SKM-1 (cell line): ENCODE data around the gene HRH3.

ENCODE experiments used
- DNase-seq: peaks from one replicate; lab custom pipeline; 2025; ENCODE audit not compliant: unreplicated experiment; lab: John Stamatoyannopoulos, UW

HRH3 gene

DNA sequence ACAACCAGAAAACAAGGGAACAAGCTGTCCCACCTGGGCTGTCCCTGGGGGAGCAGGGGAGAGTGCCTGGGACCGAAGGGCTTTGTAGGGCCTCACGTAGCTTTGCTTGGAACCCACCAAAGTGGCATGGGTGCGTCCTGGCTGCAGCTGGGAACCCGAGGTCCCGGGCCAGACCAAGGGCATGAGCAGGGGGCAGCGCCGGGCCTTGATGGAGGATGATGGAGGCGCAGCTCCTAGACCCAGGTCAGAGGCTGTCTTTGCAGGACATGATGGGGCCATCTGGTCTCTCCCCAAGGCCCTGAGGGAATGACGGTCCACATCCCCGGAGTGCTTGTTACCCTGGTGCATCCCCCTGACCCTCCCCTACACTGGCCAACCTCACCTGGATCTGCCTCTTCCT, 10.6 kb upstream of the HRH3 start:
- DNase-seq, result no peak

- no peak for DNase-seq
Observed at GRCh38 chr20:62230276-62230675, 10.2 kb upstream of the HRH3 start.

- DNase-seq, result no peak
Observed at GRCh38 chr20:62229667-62230066, 9.6 kb upstream of the HRH3 start.

DNA sequence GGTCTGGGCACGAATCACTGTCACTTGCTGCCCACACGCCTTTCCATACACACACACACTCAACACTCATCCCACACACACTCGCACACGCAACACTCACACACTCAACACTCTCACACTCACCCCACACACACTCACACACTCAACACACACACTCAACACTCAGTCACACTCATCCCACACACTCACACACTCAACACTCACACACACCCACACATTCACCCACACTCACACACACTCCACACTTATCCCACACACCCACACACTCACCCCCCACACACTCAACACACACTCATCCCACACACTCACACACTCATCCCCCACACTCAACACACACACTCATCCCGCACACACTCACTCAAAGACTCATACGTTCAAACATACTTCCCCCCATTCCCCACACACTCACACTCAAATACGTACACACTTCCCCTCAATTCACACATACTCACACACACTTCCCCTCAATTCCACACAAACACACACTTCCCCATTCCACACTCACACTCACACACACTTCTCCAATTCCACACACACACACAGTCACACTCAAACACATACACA, 9.0 kb upstream of the HRH3 start:
- DNase-seq, result no peak

GRCh38 chr20:62227977-62228958, 8.2 kb upstream of the HRH3 start:
- DNase-seq, result no peak

DNA sequence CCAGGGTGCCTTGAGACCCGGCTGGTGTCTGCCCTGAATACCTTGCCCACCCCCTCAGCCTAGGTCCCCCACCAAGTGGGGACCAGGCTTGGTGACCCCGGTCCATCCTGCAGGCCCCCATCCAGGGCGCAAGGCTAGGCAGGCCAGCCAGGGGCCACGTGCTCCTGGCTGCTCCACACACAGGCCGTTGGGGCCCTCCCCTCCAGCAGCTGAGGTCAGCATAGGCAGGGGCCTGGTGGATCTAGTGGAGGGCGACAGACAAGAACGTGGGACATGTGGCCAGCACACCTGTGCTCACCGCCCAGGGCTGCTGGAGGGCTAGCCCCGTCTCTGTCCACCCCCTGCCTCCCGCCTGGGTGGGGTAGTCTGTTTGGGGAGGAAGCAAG, 7.5 kb upstream of the HRH3 start:
- DNase-seq, result no peak

DNA sequence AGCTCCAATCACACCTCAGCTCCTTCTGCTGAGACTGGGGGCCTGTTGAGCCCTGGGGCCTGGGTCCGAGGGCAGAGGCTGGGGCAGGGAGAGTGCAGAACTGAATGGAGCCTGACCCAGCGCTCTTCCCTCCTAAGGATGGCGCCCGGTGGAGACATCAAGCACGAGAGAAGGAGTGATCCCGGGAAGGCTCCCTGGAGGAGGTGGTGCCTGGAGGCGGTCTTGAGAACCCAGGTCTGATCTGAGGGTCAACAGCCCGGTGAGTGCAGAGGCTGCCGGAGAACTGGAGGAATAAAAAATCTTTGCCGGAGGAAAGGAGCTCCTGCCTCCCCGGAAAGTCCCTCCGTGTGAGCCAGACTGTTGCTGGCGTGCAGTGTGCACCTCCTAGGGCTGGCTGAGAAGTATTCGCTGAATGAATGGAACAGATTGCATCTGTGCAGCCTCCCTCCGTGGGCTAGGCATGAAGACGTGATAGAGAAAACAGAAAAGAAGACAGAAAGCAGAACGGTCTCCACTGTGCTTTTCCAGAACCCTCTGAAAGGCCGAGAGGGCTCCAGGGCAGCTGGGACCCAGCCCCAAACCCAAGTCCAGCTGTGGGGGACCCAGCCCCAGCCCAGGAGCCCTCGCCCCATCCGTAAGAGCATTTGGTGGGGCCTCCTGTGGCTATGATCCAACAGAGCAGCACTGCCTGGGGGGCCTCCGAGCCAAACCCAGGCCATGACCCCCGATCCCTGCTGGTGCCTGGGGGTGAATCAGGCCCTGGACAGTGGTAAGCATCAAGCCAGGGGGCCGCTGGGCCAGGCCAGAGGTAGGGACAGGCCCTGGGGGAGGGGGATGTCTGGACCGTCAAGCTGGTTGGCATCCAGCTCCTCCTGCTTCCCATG, 6.9 kb upstream of the HRH3 start:
- no peak for DNase-seq

- no peak for DNase-seq
Observed at GRCh38 chr20:62225820-62226635, 6.0 kb upstream of the HRH3 start.

DNA sequence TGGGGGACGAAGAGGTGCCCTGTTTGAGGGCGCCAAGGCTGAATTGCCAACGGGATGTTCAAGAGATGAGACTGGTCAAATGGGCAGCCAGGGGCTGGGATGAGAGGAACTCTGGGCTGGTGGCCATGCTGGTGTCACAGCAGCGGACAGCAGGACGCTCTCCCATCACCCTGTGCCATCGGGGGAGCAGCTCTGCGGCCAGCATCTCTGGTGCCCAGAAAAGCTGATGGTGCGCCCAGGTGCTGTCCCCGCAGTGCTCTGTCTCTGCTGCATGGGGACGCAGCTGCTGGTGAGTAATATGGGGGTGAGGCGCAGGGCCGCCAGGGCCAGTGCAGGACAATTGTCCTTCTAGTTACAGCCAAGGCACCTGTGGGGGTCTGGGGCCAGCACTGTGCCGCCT, 4.9 kb upstream of the HRH3 start:
- DNase-seq, result no peak

DNA sequence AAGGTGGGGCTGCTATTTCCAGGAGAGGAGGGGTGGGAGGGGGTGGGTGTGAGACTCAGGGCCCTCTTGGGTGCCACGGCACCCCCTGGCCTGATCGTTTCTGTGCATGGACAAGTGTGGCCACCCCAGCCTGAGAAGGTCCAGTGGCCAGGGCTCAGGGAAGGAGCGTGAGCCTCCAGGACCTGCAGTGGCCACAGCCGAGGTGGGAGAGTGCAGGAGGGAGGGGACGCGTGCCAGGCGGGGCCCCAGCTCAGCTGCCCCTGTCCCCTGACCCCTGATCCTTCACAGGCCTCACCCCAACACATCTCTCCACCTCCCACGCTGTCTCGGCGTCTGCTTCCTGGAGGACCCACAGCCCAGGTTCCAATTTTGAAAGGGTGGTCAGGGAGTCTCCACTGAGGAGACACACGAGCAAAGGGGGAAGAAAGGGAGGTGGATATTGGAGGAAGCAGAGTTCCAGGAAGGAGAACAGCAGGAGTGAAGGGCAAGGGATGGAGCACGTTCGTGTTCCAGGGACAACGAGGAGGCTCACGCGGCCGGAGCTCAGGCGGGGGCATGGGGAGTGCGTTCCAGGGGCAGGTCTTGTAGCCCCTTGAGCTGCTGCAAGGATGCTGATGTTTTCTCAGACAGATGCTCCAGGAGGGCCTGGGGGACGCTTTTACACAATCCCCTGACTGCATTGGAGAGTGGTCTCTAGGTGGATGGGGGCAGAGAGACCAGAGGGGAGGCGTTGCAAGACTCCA, 4.2 kb upstream of the HRH3 start:
- DNase-seq, result no peak

DNA sequence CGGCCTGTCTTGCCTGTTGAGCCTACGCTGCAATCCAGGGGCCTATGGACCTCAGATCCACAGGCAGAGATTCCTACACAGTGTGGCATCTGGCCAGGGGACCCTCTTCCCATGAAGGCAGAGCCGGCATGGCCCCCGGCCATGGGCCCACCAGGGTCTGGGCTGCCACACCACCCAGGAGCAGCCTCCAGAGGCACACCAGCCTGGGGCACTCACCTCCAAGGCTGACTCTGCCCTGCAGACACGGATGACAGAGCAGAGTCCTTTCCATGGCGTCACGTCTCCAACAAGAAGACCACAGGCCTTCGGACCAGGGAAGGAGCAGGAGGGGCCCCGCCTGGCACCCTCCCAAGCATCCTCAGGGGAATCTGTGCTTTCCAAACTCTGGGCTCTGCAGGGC, 3.5 kb upstream of the HRH3 start:
- no peak for DNase-seq

DNA sequence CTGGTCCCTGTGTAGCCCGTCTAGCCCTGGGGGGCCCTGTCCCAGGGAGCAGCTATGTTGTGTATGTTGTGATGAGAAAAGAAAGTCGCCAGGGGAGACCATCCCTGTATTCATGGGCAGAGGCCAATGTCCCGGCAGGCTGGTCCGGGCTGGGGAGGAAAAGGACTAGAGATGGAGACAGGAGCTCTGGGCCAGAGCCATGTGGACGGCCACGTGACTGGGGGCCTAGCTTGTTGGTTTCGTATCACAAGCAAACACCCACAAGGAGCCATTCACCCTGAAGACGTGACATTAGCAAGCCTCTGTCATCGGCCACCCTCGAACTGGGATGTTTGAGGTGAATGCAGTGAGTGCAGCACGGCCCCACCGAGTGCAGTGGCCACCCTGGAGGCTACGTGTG, 2.9 kb upstream of the HRH3 start:
- no peak for DNase-seq

DNA sequence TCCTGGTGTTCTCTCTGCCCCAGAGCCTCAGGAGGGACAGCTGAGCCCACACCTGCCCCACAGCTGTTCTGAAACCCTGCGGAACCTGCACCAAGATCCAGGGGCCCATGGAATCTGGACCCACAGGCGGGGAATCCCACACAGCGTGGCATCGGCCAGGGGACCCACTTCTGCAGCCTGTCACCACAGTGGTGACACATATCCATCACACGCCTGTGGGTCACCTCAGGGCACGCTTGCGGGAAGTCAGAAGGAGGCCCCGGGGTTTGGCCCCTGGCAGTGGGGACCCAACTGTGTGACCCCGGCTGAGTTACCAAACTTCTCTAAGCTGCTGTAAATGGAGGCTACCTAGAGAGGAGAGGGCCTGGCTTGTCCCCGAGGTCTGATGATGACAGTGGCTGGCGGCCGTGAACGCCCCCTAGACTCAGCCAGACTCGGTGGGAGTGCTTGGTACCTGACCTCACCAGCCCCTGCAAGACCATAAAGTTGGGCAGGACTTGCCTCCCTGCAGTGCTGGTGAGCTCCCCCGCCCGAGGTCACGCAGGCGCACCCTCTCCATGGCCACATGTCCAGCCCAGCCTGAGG, 2.3 kb upstream of the HRH3 start:
- DNase-seq, result no peak

- no peak for DNase-seq
Observed at GRCh38 chr20:62220666-62221568, 839 bp upstream of the HRH3 start.

- DNase-seq, result no peak
Observed at GRCh38 chr20:62219101-62219991, 732 bp downstream of the HRH3 start.

DNA sequence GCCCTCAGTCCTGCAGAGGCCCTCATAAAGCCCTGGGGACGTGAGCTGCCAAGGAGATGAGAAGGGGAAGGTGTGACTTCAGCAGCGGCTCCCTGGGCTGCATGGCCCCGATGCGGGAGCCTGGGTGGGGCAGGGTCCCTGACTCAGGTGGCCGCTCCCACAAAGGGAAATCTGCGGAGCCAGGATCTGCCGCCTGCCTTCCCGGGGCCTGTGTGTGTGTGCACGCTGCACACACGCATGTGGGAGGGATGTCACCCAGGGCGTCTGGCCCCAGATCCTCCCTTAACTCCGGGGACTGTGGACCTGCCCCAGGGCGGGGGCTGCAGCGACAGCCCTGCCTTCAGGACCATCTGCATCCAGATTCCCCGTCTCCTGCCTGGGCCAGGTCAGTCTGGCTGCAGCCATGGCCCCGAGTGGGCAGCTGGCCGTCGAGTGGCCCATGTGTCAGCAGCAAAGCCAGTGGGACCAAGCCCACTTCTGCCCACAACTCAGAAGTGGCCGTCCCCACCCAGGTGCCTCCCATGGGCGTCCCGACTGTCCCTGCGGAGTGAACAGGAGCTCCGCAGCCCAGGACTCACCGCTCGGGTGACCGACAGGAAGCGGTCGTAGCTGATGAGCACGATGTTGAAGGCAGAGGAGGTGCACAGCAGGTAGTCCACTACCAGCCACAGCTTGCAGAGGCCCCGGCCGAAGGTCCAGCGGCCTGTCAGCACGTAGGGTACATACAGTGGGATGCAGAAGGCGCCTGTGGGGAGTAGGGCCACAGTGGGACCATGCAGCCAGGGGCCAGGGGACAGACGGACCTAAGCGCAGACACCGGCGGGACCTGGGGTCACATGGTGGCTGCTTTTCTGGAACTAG, 1.9 kb downstream of the HRH3 start:
- DNase-seq, result no peak
